Natural killer cell (primary cell): ENCODE data around the gene MMP17. TPM values are rescaled to one million over a fixed set of nuclear protein-coding genes. Genes with fewer than 3 reads are reported as not detected.
A peak's percentile ranks its signal among the peaks of the same experiment; 100 is the strongest.

ENCODE experiments used
- ATAC-seq, 3 donors: fragments of 150-1000 bp in 2 of 3; fragments of 200-7000 bp in 1 of 3; cut with Tn5 transposase; 1 replicate in 1 of 3; 2 replicates in 2 of 3; pipeline ENCODE4 v1.10.0; 2021; ENCODE audit warnings: mild to moderate bottlenecking in 2 of 3, moderate library complexity in 2 of 3
- DNase-seq, 2 donors: peaks; one replicate each; pipeline versions ENCODE4 v3.0.0 to v3.0.0-alpha.2; 2013 to 2021; ENCODE audit warnings: mixed read lengths in 1 of 2
- H3K27ac ChIP-seq: one replicate; pipeline ENCODE4 v1.5.1; 2013; ENCODE audit warnings: mild to moderate bottlenecking, low read length
- H3K27me3 ChIP-seq: one replicate; pipeline ENCODE4 v1.6.1; 2013; ENCODE audit warnings: low read length; ENCODE audit not compliant: control insufficient read depth, insufficient read depth
- H3K36me3 ChIP-seq: one replicate; pipeline ENCODE4 v1.6.1; 2013; ENCODE audit warnings: low read length; ENCODE audit not compliant: control insufficient read depth, insufficient read depth
- H3K4me1 ChIP-seq: one replicate; pipeline ENCODE4 v1.6.1; 2013; ENCODE audit warnings: low read length; ENCODE audit not compliant: control insufficient read depth, insufficient read depth
- H3K4me3 ChIP-seq: one replicate; pipeline ENCODE4 v1.5.1; 2013; ENCODE audit warnings: low read length
- H3K9me3 ChIP-seq: one replicate; pipeline ENCODE4 v1.6.1; 2013; ENCODE audit warnings: low read length; ENCODE audit not compliant: control insufficient read depth, insufficient read depth
- H3K27ac Mint-ChIP-seq, 2 donors: one replicate each; pipeline ENCODE4 v1.8.0; 2022; ENCODE audit warnings: mild to moderate bottlenecking in 2 of 2, mixed read lengths in 2 of 2, moderate library complexity in 1 of 2
- H3K27me3 Mint-ChIP-seq, 2 donors: one replicate each; pipeline ENCODE4 v1.8.0; 2022; ENCODE audit warnings: low read depth in 2 of 2, mixed read lengths in 2 of 2
- H3K36me3 Mint-ChIP-seq: one replicate; pipeline ENCODE4 v1.8.0; 2022; ENCODE audit warnings: mixed read lengths
- H3K4me1 Mint-ChIP-seq, 2 donors: one replicate each; pipeline ENCODE4 v1.8.0; 2022; ENCODE audit warnings: mixed read lengths in 2 of 2
- H3K4me3 Mint-ChIP-seq: one replicate; pipeline ENCODE4 v1.8.0; 2022; ENCODE audit warnings: mild to moderate bottlenecking, moderate library complexity, mixed read lengths
- H3K9me3 Mint-ChIP-seq, 2 donors: one replicate each; pipeline ENCODE4 v1.8.0; 2022; ENCODE audit warnings: mixed read lengths in 2 of 2
- CTCF ChIP-seq: fragments of 200-600 bp; IDR thresholded peaks from one replicate; pipeline ENCODE4 v1.8.0; 2022; ENCODE audit warnings: antibody characterized with exemption
- WGBS: methylation state at CpG from one replicate; pipeline ENCODE4 v1.1.7; 2013; ENCODE audit warnings: missing lambda C conversion rate; ENCODE audit not compliant: insufficient coverage; 5-methylcytosine and 5-hydroxymethylcytosine counted together
- intact Hi-C: fragments of 100-400 bp; cut with micrococcal nuclease; formaldehyde crosslinking; loops from one replicate; pipeline ENCODE4 v1.14.2; 2022
- total RNA-seq, 4 donors: library from RNA; stranded (reverse); fragments of 120-200 nt in 1 of 4; gene quantifications; one replicate each; pipeline versions ENCODE4 v1.2.3 to v1.2.4, GENCODE V29; 2013 to 2022

Gene MMP17
- total RNA-seq, 3 donors from 2014 or later (not counting 1 experiment from before 2014, with no cell fraction given), result 1.6 to 2.0 (median 1.7) TPM

- Mint-ChIP-seq H3K36me3 (no peaks in the 10 kb centered on the region), H3K9me3 (no peaks in the 10 kb centered on the region), H3K27me3 (peaks cover 20 to 35% of the 10 kb centered on the region in 2 donors), H3K4me1 (peaks cover 4 to 11% of the 10 kb centered on the region in 2 donors), H3K4me3 (peak overlapping the region; percentile 40), H3K27ac (no peak overlapping the region)
- no peaks in the 10 kb centered on the region for H3K9me3 ChIP-seq
- no peaks in the 10 kb centered on the region for H3K36me3 ChIP-seq
- no peak overlapping the region for H3K27ac ChIP-seq
- intact Hi-C loops, result loop anchor here (5.0 to 10.0 kb wide), 2 partner anchors 174 to 729 kb away; no protein-coding TSS in a partner anchor
- no peak for TF ChIP-seq CTCF
- DNase-seq, result peak in 1 of 2 donors; percentile 44
- H3K27me3 ChIP-seq, result peaks cover 16% of the 10 kb centered on the region
- peak overlapping the region; percentile 16 for H3K4me3 ChIP-seq
- peaks cover 29% of the 10 kb centered on the region for H3K4me1 ChIP-seq
- WGBS, result 8% methylated on average over 33 of the region's 33 CpGs
- ATAC-seq, result no peak
These were observed 2.9 kb downstream of the MMP17 start for GRCh38 chr12:131830914-131831571.

DNA sequence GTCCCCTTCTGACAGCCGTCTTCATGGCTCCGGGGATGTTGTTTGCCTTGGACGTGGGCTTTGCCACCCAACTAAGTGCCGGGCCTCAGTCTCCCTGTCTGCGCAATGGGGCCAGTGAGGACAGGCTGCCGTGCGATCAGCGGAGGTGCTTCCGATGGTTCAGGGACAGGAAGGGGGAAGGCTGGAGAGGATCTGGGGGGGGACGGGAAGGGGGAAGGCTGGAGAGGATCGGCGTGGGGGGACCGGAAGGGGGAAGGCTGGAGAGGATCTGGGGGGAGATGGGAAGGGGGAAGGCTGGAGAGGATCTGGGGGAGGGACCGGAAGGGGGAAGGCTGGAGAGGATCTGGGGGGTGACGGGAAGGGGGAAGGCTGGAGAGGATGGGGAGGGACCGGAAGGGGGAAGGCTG is 3.4 kb downstream of the MMP17 start:
- Mint-ChIP-seq H3K36me3 (no peaks in the 10 kb centered on the region), H3K4me1 (peaks cover 4 to 11% of the 10 kb centered on the region in 2 donors), H3K27ac (no peak overlapping the region), H3K9me3 (no peaks in the 10 kb centered on the region), H3K27me3 (peaks cover 14 to 31% of the 10 kb centered on the region in 2 donors), H3K4me3 (no peak overlapping the region)
- no peak overlapping the region for H3K4me3 ChIP-seq
- H3K4me1 ChIP-seq, result peaks cover 29% of the 10 kb centered on the region
- ATAC-seq, result no peak
- 53% methylated on average over 16 of the region's 16 CpGs for WGBS
- no peak overlapping the region for H3K27ac ChIP-seq
- peaks cover 16% of the 10 kb centered on the region for H3K27me3 ChIP-seq
- no peak for TF ChIP-seq CTCF
- no peaks in the 10 kb centered on the region for H3K9me3 ChIP-seq
- H3K36me3 ChIP-seq, result no peaks in the 10 kb centered on the region
- DNase-seq, result no peak
- intact Hi-C loops, result loop anchor here (5.0 to 10.0 kb wide), 2 partner anchors 173 to 729 kb away; no protein-coding TSS in a partner anchor

DNA sequence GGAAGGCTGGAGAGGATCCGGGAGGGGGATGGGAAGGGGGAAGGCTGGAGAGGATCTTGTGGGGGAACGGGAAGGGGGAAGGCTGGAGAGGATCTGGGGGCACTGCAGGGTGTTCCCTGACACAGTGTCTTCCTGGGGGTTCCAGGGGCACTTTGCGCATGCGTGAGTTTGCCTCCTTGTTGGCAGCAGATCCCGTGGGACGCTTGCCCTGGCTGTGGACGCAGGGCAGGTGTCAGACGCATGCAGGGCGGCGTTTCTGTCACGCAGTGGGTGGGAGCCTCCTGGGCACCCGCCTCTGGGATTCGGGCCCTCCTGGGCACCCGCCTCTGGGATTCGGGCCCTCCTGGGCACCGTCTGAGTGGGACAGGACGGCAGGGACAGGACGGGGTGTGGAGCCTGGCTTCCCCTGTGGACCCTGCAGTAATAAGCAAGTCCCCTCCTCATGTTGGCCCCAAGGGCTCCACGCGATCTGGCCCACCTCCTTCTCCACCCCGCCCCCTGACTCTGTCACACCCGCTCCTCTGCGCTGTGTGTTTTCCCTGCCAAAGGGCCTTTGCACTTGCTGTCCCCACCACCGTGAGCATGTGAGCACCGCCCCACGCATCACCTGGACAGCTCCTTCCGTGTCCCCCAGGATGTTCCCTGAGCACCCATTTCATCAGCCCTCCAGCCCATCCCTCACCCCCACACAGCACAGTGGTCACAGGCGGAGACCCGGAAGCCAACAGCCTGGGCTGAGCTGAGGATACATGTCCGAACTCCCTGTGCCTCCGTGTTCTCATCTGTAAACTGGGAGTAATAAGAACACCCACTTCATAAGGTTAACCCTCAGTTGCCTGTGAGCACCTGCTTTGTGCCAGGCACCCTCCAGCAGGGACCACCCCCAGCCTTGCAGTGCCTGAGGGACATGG is 4.4 kb downstream of the MMP17 start:
- H3K4me1 ChIP-seq, result peaks cover 27% of the 10 kb centered on the region
- intact Hi-C loops, result loop anchor here (5.0 to 10.0 kb wide), 2 partner anchors 172 to 730 kb away; no protein-coding TSS in a partner anchor
- H3K9me3 Mint-ChIP-seq, result no peaks in the 10 kb centered on the region
- H3K27ac ChIP-seq, result no peak overlapping the region
- no peaks in the 10 kb centered on the region for H3K36me3 ChIP-seq
- no peak for TF ChIP-seq CTCF
- peaks cover 4 to 11% of the 10 kb centered on the region in 2 donors for H3K4me1 Mint-ChIP-seq
- H3K27me3 Mint-ChIP-seq, result peaks cover 10 to 25% of the 10 kb centered on the region in 2 donors
- H3K4me3 ChIP-seq, result no peak overlapping the region
- ATAC-seq (no peak), DNase-seq (no peak)
- 73% methylated on average over 31 of the region's 31 CpGs for WGBS
- H3K9me3 ChIP-seq, result no peaks in the 10 kb centered on the region
- H3K27ac Mint-ChIP-seq, result no peak overlapping the region
- no peak overlapping the region for H3K4me3 Mint-ChIP-seq
- peaks cover 13% of the 10 kb centered on the region for H3K27me3 ChIP-seq
- H3K36me3 Mint-ChIP-seq, result no peaks in the 10 kb centered on the region
